Chondrocyte (in vitro differentiated cells): ENCODE measurements around the gene ERFE. TPM values are rescaled to one million over a fixed set of nuclear protein-coding genes. Genes with fewer than 3 reads are reported as not detected.

ENCODE experiments used
- DNase-seq: peaks from one replicate; pipeline ENCODE4 v3.0.0; 2021; ENCODE audit warnings: mixed read lengths, low spot score
- H3K27ac Mint-ChIP-seq: one replicate; pipeline ENCODE4 v1.8.0; 2021; ENCODE audit warnings: mild to moderate bottlenecking, moderate library complexity, mixed read lengths; ENCODE audit not compliant: unreplicated experiment
- H3K27me3 Mint-ChIP-seq: 2 replicates; pipeline ENCODE4 v1.8.0; 2021; ENCODE audit warnings: low read depth, mixed read lengths
- H3K36me3 Mint-ChIP-seq: 2 replicates; pipeline ENCODE4 v1.8.0; 2021; ENCODE audit warnings: low read depth, mixed read lengths
- H3K4me1 Mint-ChIP-seq: 2 replicates; pipeline ENCODE4 v1.8.0; 2021; ENCODE audit warnings: low read depth, mild to moderate bottlenecking, mixed read lengths
- H3K4me3 Mint-ChIP-seq: one replicate; pipeline ENCODE4 v1.8.0; 2021; ENCODE audit warnings: mild to moderate bottlenecking, moderate library complexity, mixed read lengths; ENCODE audit not compliant: unreplicated experiment
- H3K9me3 Mint-ChIP-seq: 2 replicates; pipeline ENCODE4 v1.8.0; 2021; ENCODE audit warnings: low read depth, mixed read lengths
- total RNA-seq: library from RNA; stranded (reverse); gene quantifications from 3 replicates; pipeline ENCODE4 v1.2.1, GENCODE V29; 2021
- TF ChIP-seq, protein P1 (sequence below): fragments of 200-600 bp; sonication (generic); IDR thresholded peaks from 2 replicates; pipeline ENCODE4 v1.5.0; 2021; ENCODE audit warnings: antibody characterized with exemption, mild to moderate bottlenecking, moderate library complexity

The ERFE gene
- total RNA-seq, 1 donor from 2014 or later = 10.3 TPM

GRCh38 chr2:238128061-238128440 is 30.7 kb upstream of the ERFE start:
- Mint-ChIP-seq H3K9me3 (no peaks in the 10 kb centered on the region), H3K27ac (no peak overlapping the region), H3K36me3 (no peaks in the 10 kb centered on the region), H3K27me3 (no peaks in the 10 kb centered on the region), H3K4me1 (no peaks in the 10 kb centered on the region), H3K4me3 (no peak overlapping the region)
- TF ChIP-seq, protein P1, sequence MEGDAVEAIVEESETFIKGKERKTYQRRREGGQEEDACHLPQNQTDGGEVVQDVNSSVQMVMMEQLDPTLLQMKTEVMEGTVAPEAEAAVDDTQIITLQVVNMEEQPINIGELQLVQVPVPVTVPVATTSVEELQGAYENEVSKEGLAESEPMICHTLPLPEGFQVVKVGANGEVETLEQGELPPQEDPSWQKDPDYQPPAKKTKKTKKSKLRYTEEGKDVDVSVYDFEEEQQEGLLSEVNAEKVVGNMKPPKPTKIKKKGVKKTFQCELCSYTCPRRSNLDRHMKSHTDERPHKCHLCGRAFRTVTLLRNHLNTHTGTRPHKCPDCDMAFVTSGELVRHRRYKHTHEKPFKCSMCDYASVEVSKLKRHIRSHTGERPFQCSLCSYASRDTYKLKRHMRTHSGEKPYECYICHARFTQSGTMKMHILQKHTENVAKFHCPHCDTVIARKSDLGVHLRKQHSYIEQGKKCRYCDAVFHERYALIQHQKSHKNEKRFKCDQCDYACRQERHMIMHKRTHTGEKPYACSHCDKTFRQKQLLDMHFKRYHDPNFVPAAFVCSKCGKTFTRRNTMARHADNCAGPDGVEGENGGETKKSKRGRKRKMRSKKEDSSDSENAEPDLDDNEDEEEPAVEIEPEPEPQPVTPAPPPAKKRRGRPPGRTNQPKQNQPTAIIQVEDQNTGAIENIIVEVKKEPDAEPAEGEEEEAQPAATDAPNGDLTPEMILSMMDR = no peak
- peak; percentile 77 for DNase-seq

DNA sequence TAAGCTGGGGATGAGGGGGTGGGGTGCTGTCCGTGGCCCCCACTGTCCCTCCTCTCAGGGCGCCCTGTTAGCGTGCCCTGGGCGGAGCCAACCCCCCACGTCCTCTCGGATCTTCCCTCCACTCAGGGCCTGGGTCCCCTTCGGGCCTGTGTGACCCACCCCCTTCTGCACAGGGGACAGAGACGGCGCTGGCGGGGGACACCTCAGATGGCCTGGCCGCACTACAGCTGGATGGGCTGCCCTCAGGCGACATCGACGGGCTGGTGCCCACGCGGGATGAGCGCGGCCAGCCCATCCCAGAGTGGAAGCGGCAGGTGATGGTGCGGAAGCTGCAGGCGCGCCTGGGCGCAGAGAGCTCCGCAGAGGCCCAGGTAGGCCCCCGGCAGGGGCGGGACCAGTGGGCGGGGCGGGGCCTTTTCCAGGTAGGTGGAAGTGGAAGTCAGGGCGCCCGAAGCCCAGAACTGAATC is 30.2 kb upstream of the ERFE start:
- Mint-ChIP-seq H3K9me3 (no peaks in the 10 kb centered on the region), H3K36me3 (no peaks in the 10 kb centered on the region), H3K4me3 (no peak overlapping the region), H3K4me1 (no peaks in the 10 kb centered on the region), H3K27ac (no peak overlapping the region), H3K27me3 (no peaks in the 10 kb centered on the region)
- TF ChIP-seq, protein P1 = no peak
- peak; percentile 90 for DNase-seq

DNA sequence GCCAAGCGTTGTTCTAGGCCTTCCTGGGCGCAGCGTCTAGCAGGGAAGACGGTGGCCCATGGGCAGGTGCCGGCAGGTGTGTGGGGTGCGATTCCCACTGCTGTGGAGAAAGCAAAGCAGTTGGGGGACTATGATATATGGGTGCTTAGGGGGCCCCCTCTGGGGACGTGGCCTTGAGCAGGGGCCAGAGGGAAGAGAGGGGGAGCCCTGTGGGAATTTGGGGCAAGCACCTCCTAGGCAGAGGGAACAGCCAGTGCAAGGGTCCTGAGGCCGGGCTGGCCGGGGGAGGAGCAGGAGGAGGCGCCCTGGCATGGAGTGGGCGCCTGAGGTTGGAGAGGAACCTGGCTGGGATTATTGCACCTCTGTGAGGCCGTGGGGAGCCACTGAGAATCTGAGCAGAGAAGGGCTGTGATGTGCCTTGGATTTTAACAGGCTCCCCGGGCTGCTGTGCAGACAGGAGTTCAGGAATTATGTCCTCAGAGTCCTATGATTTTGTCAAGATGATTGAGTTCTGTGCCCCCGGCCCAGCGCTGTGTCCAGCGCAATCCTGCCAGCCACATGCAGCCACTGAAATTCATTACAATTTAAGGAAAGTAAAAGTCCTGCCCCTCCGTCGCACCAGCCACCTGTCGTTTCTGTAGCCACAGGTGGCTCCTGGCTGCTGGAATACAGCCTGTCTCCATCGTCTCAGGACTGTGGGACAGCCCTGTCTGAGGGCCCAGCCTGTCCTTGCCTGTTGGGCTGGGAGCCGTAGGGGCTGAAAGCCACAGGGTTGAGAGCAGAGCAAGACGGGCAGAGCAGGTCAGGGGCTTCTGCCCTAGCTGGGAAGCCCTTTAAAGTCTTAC is 29.4 kb upstream of the ERFE start:
- no peak overlapping the region for H3K27ac Mint-ChIP-seq
- no peak overlapping the region for H3K4me3 Mint-ChIP-seq
- H3K4me1 Mint-ChIP-seq = no peaks in the 10 kb centered on the region
- DNase-seq = peak; percentile 65
- no peaks in the 10 kb centered on the region for H3K9me3 Mint-ChIP-seq
- no peaks in the 10 kb centered on the region for H3K36me3 Mint-ChIP-seq
- no peaks in the 10 kb centered on the region for H3K27me3 Mint-ChIP-seq
- TF ChIP-seq, protein P1 = no peak

- H3K4me1 Mint-ChIP-seq = no peaks in the 10 kb centered on the region
- TF ChIP-seq, protein P1 = no peak
- H3K4me3 Mint-ChIP-seq = no peak overlapping the region
- no peaks in the 10 kb centered on the region for H3K27me3 Mint-ChIP-seq
- H3K36me3 Mint-ChIP-seq = no peaks in the 10 kb centered on the region
- DNase-seq = peak; percentile 93
- no peak overlapping the region for H3K27ac Mint-ChIP-seq
- no peaks in the 10 kb centered on the region for H3K9me3 Mint-ChIP-seq
Observed at GRCh38 chr2:238130111-238130695, 28.6 kb upstream of the ERFE start.

- Mint-ChIP-seq H3K4me3 (no peak overlapping the region), H3K9me3 (no peaks in the 10 kb centered on the region), H3K27ac (no peak overlapping the region), H3K4me1 (no peaks in the 10 kb centered on the region), H3K36me3 (no peaks in the 10 kb centered on the region), H3K27me3 (no peaks in the 10 kb centered on the region)
- DNase-seq = peak; percentile 86
- TF ChIP-seq, protein P1 = no peak
Observed at GRCh38 chr2:238130696-238131628, 27.8 kb upstream of the ERFE start.
